PC-3 (cell line): Measurements from ENCODE around the gene ERICH3. TPM values are rescaled to one million over a fixed set of nuclear protein-coding genes. Genes with fewer than 3 reads are reported as not detected.

Experiments used
- ATAC-seq: fragments of 200-7000 bp; cut with Tn5 transposase; 2 replicates; pipeline ENCODE4 v1.9.1; 2020; ENCODE audit warnings: mild to moderate bottlenecking, moderate library complexity
- Bru-seq: library from RNA; stranded (reverse); fragments of 400-500 nt; gene quantifications from one replicate; lab custom pipeline; 2021; lab: Mats Ljungman, UMichigan
- BruChase-seq, 2 experiments: library from RNA; stranded (reverse); fragments of 400-500 nt; gene quantifications; one replicate each; lab custom pipeline; 2021; lab: Mats Ljungman, UMichigan
- BruUV-seq: library from RNA; stranded (reverse); fragments of 400-500 nt; replicated peaks from 2 replicates; lab custom pipeline; 2021; lab: Mats Ljungman, UMichigan
- CTCF ChIA-PET: fragments of 300-600 bp; sonication (Branson Sonifier 250); formaldehyde crosslinking; loops from one replicate; lab custom pipeline; 2022; ENCODE audit warnings: antibody characterized with exemption; lab: Charles Lee
- POLR2A ChIA-PET: fragments of 300-600 bp; sonication (Branson Sonifier 250); formaldehyde crosslinking; loops from one replicate; lab custom pipeline; 2022; ENCODE audit warnings: antibody characterized with exemption; ENCODE audit not compliant: unreplicated experiment; lab: Charles Lee
- DNase-seq: peaks from one replicate; pipeline ENCODE4 v3.0.0-alpha.2; 2015
- H2AFZ ChIP-seq: fragments of 300-600 bp; sonication (generic); 2 replicates; pipeline ENCODE4 v1.6.0; 2016; ENCODE audit warnings: antibody characterized with exemption, low read length
- H3F3A ChIP-seq: fragments of 300-600 bp; sonication (generic); one replicate; pipeline ENCODE4 v1.6.0; 2017; ENCODE audit warnings: antibody characterized with exemption, low read length, control low read depth, mild to moderate bottlenecking; ENCODE audit not compliant: unreplicated experiment
- H3K27ac ChIP-seq: fragments of 300-600 bp; sonication (generic); 2 replicates; pipeline ENCODE4 v1.5.1; 2016; ENCODE audit warnings: mild to moderate bottlenecking, low read length
- H3K27me3 ChIP-seq: fragments of 300-600 bp; sonication (generic); 2 replicates; pipeline ENCODE4 v1.6.1; 2016; ENCODE audit warnings: low read length, mixed read lengths
- H3K36me3 ChIP-seq: fragments of 300-600 bp; sonication (generic); 2 replicates; pipeline ENCODE4 v1.6.1; 2016; ENCODE audit warnings: low read depth, mixed run types, low read length, mixed read lengths
- H3K4me1 ChIP-seq: fragments of 300-600 bp; sonication (generic); 2 replicates; pipeline ENCODE4 v1.5.1; 2016; ENCODE audit warnings: low read length; ENCODE audit not compliant: insufficient read depth
- H3K4me2 ChIP-seq: fragments of 300-600 bp; sonication (generic); 2 replicates; pipeline ENCODE4 v1.6.0; 2016; ENCODE audit warnings: low read length
- H3K4me3 ChIP-seq: fragments of 300-600 bp; sonication (generic); 2 replicates; pipeline ENCODE4 v1.5.1; 2016; ENCODE audit warnings: mild to moderate bottlenecking, low read length, mixed read lengths
- H3K79me2 ChIP-seq: fragments of 300-600 bp; sonication (generic); 2 replicates; pipeline ENCODE4 v1.6.1; 2017; ENCODE audit warnings: low read length, mixed read lengths
- H3K9ac ChIP-seq: fragments of 300-600 bp; sonication (generic); 2 replicates; pipeline ENCODE4 v1.6.0; 2016; ENCODE audit warnings: mild to moderate bottlenecking, low read length
- H3K9me2 ChIP-seq: fragments of 300-600 bp; sonication (generic); replicated peaks from 2 replicates; pipeline ENCODE4 v1.6.1; 2016; ENCODE audit warnings: mixed run types, low read length, mixed read lengths
- H3K9me3 ChIP-seq: fragments of 300-600 bp; sonication (generic); 2 replicates; pipeline ENCODE4 v1.6.1; 2016; ENCODE audit warnings: low read length, mixed read lengths
- H4K20me1 ChIP-seq: fragments of 300-600 bp; sonication (generic); 2 replicates; pipeline ENCODE4 v1.6.1; 2016; ENCODE audit warnings: low read length, mixed read lengths
- CTCF ChIP-seq: fragments of 300-600 bp; sonication (generic); conservative IDR thresholded peaks from 2 replicates; pipeline ENCODE4 v1.5.1; 2017; ENCODE audit warnings: antibody characterized with exemption, low read depth, mild to moderate bottlenecking, low read length
- EZH2 ChIP-seq: fragments of 300-600 bp; sonication (generic); IDR thresholded peaks from one replicate; pipeline ENCODE4 v1.6.1; 2017; ENCODE audit warnings: antibody characterized with exemption, mild to moderate bottlenecking, low read length; ENCODE audit not compliant: unreplicated experiment
- EZH2phosphoT487 ChIP-seq: fragments of 300-600 bp; sonication (generic); IDR thresholded peaks from 2 replicates; pipeline ENCODE4 v1.6.1; 2018; ENCODE audit warnings: mild to moderate bottlenecking, antibody characterized with exemption, low read length, borderline replicate concordance
- intact Hi-C: fragments of 100-400 bp; cut with micrococcal nuclease; formaldehyde crosslinking; loops from 2 replicates; pipeline ENCODE4 v1.9.0; 2023
- long read RNA-seq: library from polyadenylated mRNA; unstranded; transcript quantifications from one replicate; pipeline ENCODE4 v2.0.0, GENCODE V29; 2021; ENCODE audit not compliant: unreplicated experiment
- total RNA-seq: library from RNA; depleted of rRNA; stranded (reverse); fragments of >200 nt; gene quantifications from 2 replicates; pipeline ENCODE4 v1.2.3, GENCODE V29; 2014; rRNA removed

ERICH3 gene
- total RNA-seq: not detected in 2 replicates
- Bru-seq, nascent RNA: percentile 7 among the genes with signal in this experiment
- percentile 13 among the genes with signal in this experiment for BruChase-seq, experiment 1, labeled RNA remaining after a 6-hour chase
- percentile 16 among the genes with signal in this experiment for BruChase-seq, experiment 2, labeled RNA remaining after a 2-hour chase
- long read RNA-seq: 0 reads

- Histone ChIP-seq H3K9ac (no peak within 1 kb of the TSS), H3F3A (no peaks in the 10 kb centered on the region), H3K36me3 (no peaks in the 10 kb centered on the region), H3K27me3 (no peaks in the 10 kb centered on the region), H2AFZ (peak within 1 kb of the TSS; percentile 37; the same call in 1 of the 2 replicates), H3K27ac (no peak within 1 kb of the TSS), H3K9me2 (no peaks in the 10 kb centered on the region), H3K4me2 (peak within 1 kb of the TSS; percentile 37; the same call in 1 of the 2 replicates), H3K4me3 (peak within 1 kb of the TSS; percentile 9; the same call in 1 of the 2 replicates), H3K9me3 (0 out of 2 replicates have a peak, but pooled peaks cover 3% of the 10 kb centered on the region), H3K79me2 (no peaks in the 10 kb centered on the region), H4K20me1 (no peaks in the 10 kb centered on the region), H3K4me1 (no peaks in the 10 kb centered on the region)
- BruUV-seq: no TSS peak
- intact Hi-C loops: no loop called here
- TF ChIP-seq EZH2phosphoT487: no peak
- TF ChIP-seq CTCF: no peak
- TF ChIP-seq EZH2: no peak
- DNase-seq: no peak
- ChIA-PET CTCF (no interaction called here), POLR2A (no interaction called here)
- ATAC-seq: no peak
Observed at GRCh38 chr1:74673351-74674111, at the start of gene ERICH3. Gene ERICH3 (minus strand): TSS chr1:74673792. CDS start chr1:74673519, 273 bp downstream.

- no TSS peak for BruUV-seq
Observed at GRCh38 chr1:74717626-74718025, 44.0 kb upstream of the ERICH3 start.

More at GRCh38 chr1:74717626-74718025, 44.0 kb upstream of the ERICH3 start:
- intact Hi-C loops: no loop called here
- Histone ChIP-seq H2AFZ (no peak overlapping the region), H3K9ac (no peak overlapping the region), H3K27ac (no peak overlapping the region), H3K27me3 (no peaks in the 10 kb centered on the region), H3K9me2 (no peaks in the 10 kb centered on the region), H3K4me2 (no peak overlapping the region), H3K4me1 (no peaks in the 10 kb centered on the region), H3K9me3 (no peaks in the 10 kb centered on the region), H3F3A (no peaks in the 10 kb centered on the region), H3K36me3 (peaks cover 48% of the 10 kb centered on the region), H3K4me3 (no peak overlapping the region), H4K20me1 (no peaks in the 10 kb centered on the region; the same call in 1 of the 2 replicates), H3K79me2 (no peaks in the 10 kb centered on the region)
- ChIA-PET CTCF (no interaction called here), POLR2A (no interaction called here)
- DNase-seq (no peak), ATAC-seq (no peak)
- no peak for TF ChIP-seq EZH2phosphoT487
- no peak for TF ChIP-seq EZH2
- TF ChIP-seq CTCF: no peak
